Measurements from ENCODE around the gene LAP3.
"Not testable (repeated sequence)": the region's sequence is repeated elsewhere in the genome, so short reads cannot be mapped to it uniquely, and the experiment has no call there.

LAP3 gene

GRCh38 chr4:17576932-17577664 is at the start of gene LAP3:
Gene LAP3 (plus strand): TSS chr4:17577198. CDS start chr4:17577466, 268 bp downstream.
- DNase-seq (ENCODE audit: low spot score): peak; percentile 98

- DNase-seq (ENCODE audit: low spot score): no peak
These were observed 48.3 kb upstream of the LAP3 start for GRCh38 chr4:17528551-17529165.

- DNase-seq (ENCODE audit: low spot score): no peak
These were observed 45.3 kb upstream of the LAP3 start for GRCh38 chr4:17531538-17532285.

GRCh38 chr4:17534705-17535104 is 42.3 kb upstream of the LAP3 start:
- DNase-seq (ENCODE audit: low spot score): no peak

GRCh38 chr4:17535242-17535641 is 41.8 kb upstream of the LAP3 start:
- DNase-seq (ENCODE audit: low spot score): no peak

- DNase-seq (ENCODE audit: low spot score): no peak
These were observed 41.1 kb upstream of the LAP3 start for GRCh38 chr4:17535906-17536305.

GRCh38 chr4:17537060-17537459 is 39.9 kb upstream of the LAP3 start:
- not testable (repeated sequence) for DNase-seq (ENCODE audit: low spot score)

GRCh38 chr4:17544205-17544604 is 32.8 kb upstream of the LAP3 start:
- no peak for DNase-seq (ENCODE audit: low spot score)

- no peak for DNase-seq (ENCODE audit: low spot score)
These were observed 32.2 kb upstream of the LAP3 start for GRCh38 chr4:17544831-17545234.

GRCh38 chr4:17545374-17546140 is 31.4 kb upstream of the LAP3 start:
- no peak for DNase-seq (ENCODE audit: low spot score)

- no peak for DNase-seq (ENCODE audit: low spot score)
These were observed 30.8 kb upstream of the LAP3 start for GRCh38 chr4:17546222-17546621.

GRCh38 chr4:17546678-17547077 is 30.3 kb upstream of the LAP3 start:
- no peak for DNase-seq (ENCODE audit: low spot score)

- DNase-seq (ENCODE audit: low spot score): no peak
These were observed 26.4 kb upstream of the LAP3 start for GRCh38 chr4:17550549-17550948.

GRCh38 chr4:17552427-17552826 is 24.6 kb upstream of the LAP3 start:
- no peak for DNase-seq (ENCODE audit: low spot score)

GRCh38 chr4:17554568-17554967 is 22.4 kb upstream of the LAP3 start:
- no peak for DNase-seq (ENCODE audit: low spot score)

GRCh38 chr4:17556498-17556897 is 20.5 kb upstream of the LAP3 start:
- DNase-seq (ENCODE audit: low spot score): no peak

GRCh38 chr4:17557880-17558279 is 19.1 kb upstream of the LAP3 start:
- DNase-seq (ENCODE audit: low spot score): no peak

- DNase-seq (ENCODE audit: low spot score): no peak
These were observed 17.9 kb upstream of the LAP3 start for GRCh38 chr4:17558941-17559708.

- DNase-seq (ENCODE audit: low spot score): no peak
These were observed 17.3 kb upstream of the LAP3 start for GRCh38 chr4:17559709-17560048.

- DNase-seq (ENCODE audit: low spot score): no peak
These were observed 16.8 kb upstream of the LAP3 start for GRCh38 chr4:17560065-17560673.

- peak; percentile 50 for DNase-seq (ENCODE audit: low spot score)
These were observed 15.6 kb upstream of the LAP3 start for GRCh38 chr4:17561195-17561909.

Data from AG08396 (cell line).